ENCODE data around the gene PAQR5. TPM values are rescaled to one million over a fixed set of nuclear protein-coding genes. Genes with fewer than 3 reads are reported as not detected.
A peak's percentile ranks its signal among the peaks of the same experiment; 100 is the strongest.

Gene PAQR5
- total RNA-seq, 1 donor = 1.1 TPM

DNA sequence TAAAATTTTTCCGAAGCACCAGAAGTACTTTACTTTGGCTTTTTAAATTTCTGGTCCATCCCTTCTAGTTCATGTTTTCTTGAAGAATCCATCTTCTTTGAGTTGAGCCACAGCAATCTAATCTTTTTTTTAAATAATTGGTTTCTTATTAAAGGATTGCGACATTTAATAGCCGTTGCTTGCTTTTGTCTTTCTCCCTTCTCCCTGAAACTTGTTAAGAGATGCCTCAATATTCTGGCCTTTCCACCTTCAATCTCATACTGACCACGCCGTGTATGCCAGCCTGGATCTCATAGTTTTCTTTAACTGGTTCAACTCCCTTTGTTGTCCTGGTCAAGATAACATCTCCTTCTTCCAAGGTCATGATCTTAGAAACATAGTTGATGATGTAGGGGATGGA lies 135.5 kb downstream of the PAQR5 start:
- peak; percentile 34 for DNase-seq (ENCODE audit: insufficient read length, low spot score, missing footprints)
- no peak overlapping the region for H3K4me3 ChIP-seq (ENCODE audit: insufficient read depth, low read length)
- H2AFZ ChIP-seq (ENCODE audit: low read length) = no peak overlapping the region
- H3K36me3 ChIP-seq (ENCODE audit: insufficient read depth, low read length) = peaks cover 61% of the 10 kb centered on the region
- H3K27me3 ChIP-seq (ENCODE audit: insufficient read depth, low read length) = no peaks in the 10 kb centered on the region
- peaks cover 31% of the 10 kb centered on the region for H3K79me2 ChIP-seq (ENCODE audit: insufficient read depth, low read length)
- no peak overlapping the region for H3K27ac ChIP-seq (ENCODE audit: low read depth, low read length)
- TF ChIP-seq, protein P1, sequence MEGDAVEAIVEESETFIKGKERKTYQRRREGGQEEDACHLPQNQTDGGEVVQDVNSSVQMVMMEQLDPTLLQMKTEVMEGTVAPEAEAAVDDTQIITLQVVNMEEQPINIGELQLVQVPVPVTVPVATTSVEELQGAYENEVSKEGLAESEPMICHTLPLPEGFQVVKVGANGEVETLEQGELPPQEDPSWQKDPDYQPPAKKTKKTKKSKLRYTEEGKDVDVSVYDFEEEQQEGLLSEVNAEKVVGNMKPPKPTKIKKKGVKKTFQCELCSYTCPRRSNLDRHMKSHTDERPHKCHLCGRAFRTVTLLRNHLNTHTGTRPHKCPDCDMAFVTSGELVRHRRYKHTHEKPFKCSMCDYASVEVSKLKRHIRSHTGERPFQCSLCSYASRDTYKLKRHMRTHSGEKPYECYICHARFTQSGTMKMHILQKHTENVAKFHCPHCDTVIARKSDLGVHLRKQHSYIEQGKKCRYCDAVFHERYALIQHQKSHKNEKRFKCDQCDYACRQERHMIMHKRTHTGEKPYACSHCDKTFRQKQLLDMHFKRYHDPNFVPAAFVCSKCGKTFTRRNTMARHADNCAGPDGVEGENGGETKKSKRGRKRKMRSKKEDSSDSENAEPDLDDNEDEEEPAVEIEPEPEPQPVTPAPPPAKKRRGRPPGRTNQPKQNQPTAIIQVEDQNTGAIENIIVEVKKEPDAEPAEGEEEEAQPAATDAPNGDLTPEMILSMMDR (IDR thresholded peaks at IDR 0.05; ENCODE audit: extremely low read depth, low read depth, low read length) = no peak
- H3K4me1 ChIP-seq (ENCODE audit: insufficient read depth, low read length) = no peaks in the 10 kb centered on the region
- H4K20me1 ChIP-seq (ENCODE audit: insufficient read depth, low read length) = no peaks in the 10 kb centered on the region
- no peaks in the 10 kb centered on the region for H3K9me3 ChIP-seq (ENCODE audit: low read depth, low read length)
- no peak overlapping the region for H3K4me2 ChIP-seq (ENCODE audit: insufficient read depth, low read length)

- Histone ChIP-seq H2AFZ (ENCODE audit: low read length) (no peak overlapping the region), H3K36me3 (ENCODE audit: insufficient read depth, low read length) (peaks cover 61% of the 10 kb centered on the region)
These were observed 136.0 kb downstream of the PAQR5 start for GRCh38 chr15:69434679-69435078.

GRCh38 chr15:69435985-69436384 lies 137.3 kb downstream of the PAQR5 start:
- Histone ChIP-seq H3K27ac (ENCODE audit: low read depth, low read length) (no peak overlapping the region), H3K27me3 (ENCODE audit: insufficient read depth, low read length) (no peaks in the 10 kb centered on the region), H3K79me2 (ENCODE audit: insufficient read depth, low read length) (peaks cover 20% of the 10 kb centered on the region), H3K36me3 (ENCODE audit: insufficient read depth, low read length) (peaks cover 62% of the 10 kb centered on the region), H3K4me1 (ENCODE audit: insufficient read depth, low read length) (no peaks in the 10 kb centered on the region), H4K20me1 (ENCODE audit: insufficient read depth, low read length) (no peaks in the 10 kb centered on the region), H3K9me3 (ENCODE audit: low read depth, low read length) (no peaks in the 10 kb centered on the region), H3K4me3 (ENCODE audit: insufficient read depth, low read length) (no peak overlapping the region), H2AFZ (ENCODE audit: low read length) (no peak overlapping the region), H3K4me2 (ENCODE audit: insufficient read depth, low read length) (no peak overlapping the region)
- TF ChIP-seq, protein P1 (IDR thresholded peaks at IDR 0.05; ENCODE audit: extremely low read depth, low read depth, low read length) = no peak
- DNase-seq (ENCODE audit: insufficient read length, low spot score, missing footprints) = no peak

More at GRCh38 chr15:69434679-69435078, 136.0 kb downstream of the PAQR5 start:
- Histone ChIP-seq H3K4me1 (ENCODE audit: insufficient read depth, low read length) (no peaks in the 10 kb centered on the region), H3K79me2 (ENCODE audit: insufficient read depth, low read length) (peaks cover 29% of the 10 kb centered on the region), H3K9me3 (ENCODE audit: low read depth, low read length) (no peaks in the 10 kb centered on the region), H3K27ac (ENCODE audit: low read depth, low read length) (no peak overlapping the region), H3K4me3 (ENCODE audit: insufficient read depth, low read length) (no peak overlapping the region), H3K27me3 (ENCODE audit: insufficient read depth, low read length) (no peaks in the 10 kb centered on the region), H3K4me2 (ENCODE audit: insufficient read depth, low read length) (no peak overlapping the region), H4K20me1 (ENCODE audit: insufficient read depth, low read length) (no peaks in the 10 kb centered on the region)
- DNase-seq (ENCODE audit: insufficient read length, low spot score, missing footprints) = no peak
- TF ChIP-seq, protein P1 (IDR thresholded peaks at IDR 0.05; ENCODE audit: extremely low read depth, low read depth, low read length) = no peak

GRCh38 chr15:69436951-69437350 lies 138.2 kb downstream of the PAQR5 start:
- H3K9me3 ChIP-seq (ENCODE audit: low read depth, low read length) = no peaks in the 10 kb centered on the region
- H3K27ac ChIP-seq (ENCODE audit: low read depth, low read length) = no peak overlapping the region
- H3K79me2 ChIP-seq (ENCODE audit: insufficient read depth, low read length) = peaks cover 16% of the 10 kb centered on the region
- H4K20me1 ChIP-seq (ENCODE audit: insufficient read depth, low read length) = no peaks in the 10 kb centered on the region
- peaks cover 69% of the 10 kb centered on the region for H3K36me3 ChIP-seq (ENCODE audit: insufficient read depth, low read length)
- no peak overlapping the region for H3K4me2 ChIP-seq (ENCODE audit: insufficient read depth, low read length)
- H3K4me3 ChIP-seq (ENCODE audit: insufficient read depth, low read length) = no peak overlapping the region
- H3K4me1 ChIP-seq (ENCODE audit: insufficient read depth, low read length) = no peaks in the 10 kb centered on the region
- TF ChIP-seq, protein P1 (IDR thresholded peaks at IDR 0.05; ENCODE audit: extremely low read depth, low read depth, low read length) = no peak
- DNase-seq (ENCODE audit: insufficient read length, low spot score, missing footprints) = no peak
- H3K27me3 ChIP-seq (ENCODE audit: insufficient read depth, low read length) = no peaks in the 10 kb centered on the region
- no peak overlapping the region for H2AFZ ChIP-seq (ENCODE audit: low read length)
